BE2C (cell line): Measurements from ENCODE around the gene BCO2. TPM values are rescaled to one million over a fixed set of nuclear protein-coding genes. Genes with fewer than 3 reads are reported as not detected.

Experiments
- DNase-seq: peaks from one replicate; pipeline ENCODE4 v3.0.0-alpha.2; 2020
- H3K27me3 ChIP-seq: fragments of 250-450 bp; sonication (Bioruptor Pico); 2 replicates; pipeline ENCODE4 v1.5.1; 2020; ENCODE audit warnings: mild to moderate bottlenecking
- H3K36me3 ChIP-seq: fragments of 250-450 bp; sonication (Bioruptor Pico); 2 replicates; pipeline ENCODE4 v1.5.1; 2020; ENCODE audit warnings: mild to moderate bottlenecking
- H3K4me1 ChIP-seq: fragments of 250-450 bp; sonication (Bioruptor Pico); 2 replicates; pipeline ENCODE4 v1.5.1; 2020
- H3K4me3 ChIP-seq: 2 replicates; pipeline ENCODE4 v1.5.1; 2011; ENCODE audit warnings: low read depth, low read length
- H3K9me3 ChIP-seq: fragments of 250-450 bp; sonication (Bioruptor Pico); 2 replicates; pipeline ENCODE4 v1.5.1; 2020
- CTCF ChIP-seq: IDR thresholded peaks from 2 replicates; pipeline ENCODE4 v1.5.1; 2012; ENCODE audit warnings: mild to moderate bottlenecking, low read depth, low read length
- polyA plus RNA-seq: library from polyadenylated mRNA; unstranded; fragments of >200 nt; gene quantifications from one replicate; pipeline ENCODE4 v1.2.1, GENCODE V29; 2012; ENCODE audit warnings: low read depth, missing spikeins; ENCODE audit not compliant: insufficient read length, insufficient read depth

The BCO2 gene, protein sequence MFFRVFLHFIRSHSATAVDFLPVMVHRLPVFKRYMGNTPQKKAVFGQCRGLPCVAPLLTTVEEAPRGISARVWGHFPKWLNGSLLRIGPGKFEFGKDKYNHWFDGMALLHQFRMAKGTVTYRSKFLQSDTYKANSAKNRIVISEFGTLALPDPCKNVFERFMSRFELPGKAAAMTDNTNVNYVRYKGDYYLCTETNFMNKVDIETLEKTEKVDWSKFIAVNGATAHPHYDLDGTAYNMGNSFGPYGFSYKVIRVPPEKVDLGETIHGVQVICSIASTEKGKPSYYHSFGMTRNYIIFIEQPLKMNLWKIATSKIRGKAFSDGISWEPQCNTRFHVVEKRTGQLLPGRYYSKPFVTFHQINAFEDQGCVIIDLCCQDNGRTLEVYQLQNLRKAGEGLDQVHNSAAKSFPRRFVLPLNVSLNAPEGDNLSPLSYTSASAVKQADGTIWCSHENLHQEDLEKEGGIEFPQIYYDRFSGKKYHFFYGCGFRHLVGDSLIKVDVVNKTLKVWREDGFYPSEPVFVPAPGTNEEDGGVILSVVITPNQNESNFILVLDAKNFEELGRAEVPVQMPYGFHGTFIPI
- polyA plus RNA-seq, result 4.9 TPM

DNA sequence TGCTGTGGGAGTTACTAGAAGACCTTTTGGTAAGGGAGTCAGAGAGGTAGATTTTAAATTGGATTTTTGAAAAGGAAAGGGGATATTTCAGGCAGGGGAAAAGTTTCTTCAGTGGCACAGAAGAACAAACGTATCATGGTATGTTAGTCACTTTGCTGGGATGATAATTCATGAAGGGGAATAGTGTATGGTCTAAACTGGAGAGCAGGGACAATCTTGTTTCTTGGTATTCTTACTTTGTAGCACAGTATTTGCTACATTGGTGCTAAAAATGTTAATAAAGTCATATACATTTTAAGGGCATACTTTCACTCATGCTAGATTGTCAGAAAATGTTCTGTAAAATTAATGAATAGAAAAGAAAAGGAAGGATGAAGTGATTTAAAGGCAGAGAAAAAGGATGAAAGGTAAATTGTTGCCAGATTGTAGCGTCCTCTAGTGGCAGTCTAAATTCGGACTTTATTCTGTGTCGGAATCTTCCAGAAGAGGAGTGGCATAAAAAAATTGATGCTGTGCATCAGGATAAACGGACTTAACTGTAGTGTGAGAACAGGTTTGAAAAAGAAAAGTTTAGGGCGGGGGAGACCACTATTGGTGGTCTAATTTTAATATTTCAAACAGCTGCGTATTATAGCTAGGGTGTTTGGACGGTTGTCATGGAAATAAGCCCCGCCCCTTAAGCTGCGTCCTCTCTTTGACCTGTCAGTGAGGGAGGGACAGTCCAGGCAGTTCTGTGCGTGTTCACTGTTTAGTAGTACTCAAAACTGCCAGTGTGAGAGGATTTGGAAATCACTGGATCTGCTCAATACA is at the start of gene BCO2:
Gene BCO2, plus strand, starts transcription at position 724 of the 810 bp plus-strand sequence. CDS start 90 bp downstream, outside the sequence.
- H3K4me1 ChIP-seq, result peaks cover 3% of the 10 kb centered on the region; the same call in 1 of the 2 replicates
- peak; percentile 93 for TF ChIP-seq CTCF
- no peaks in the 10 kb centered on the region for H3K27me3 ChIP-seq
- no peaks in the 10 kb centered on the region for H3K36me3 ChIP-seq
- H3K4me3 ChIP-seq, result peak within 1 kb of the TSS; percentile 39
- no peaks in the 10 kb centered on the region for H3K9me3 ChIP-seq
- DNase-seq, result peak; percentile 86

- H3K4me3 ChIP-seq, result no peak overlapping the region
- TF ChIP-seq CTCF, result no peak
- H3K9me3 ChIP-seq, result no peaks in the 10 kb centered on the region
- peaks cover 3% of the 10 kb centered on the region; the same call in 1 of the 2 replicates for H3K4me1 ChIP-seq
- no peaks in the 10 kb centered on the region for H3K27me3 ChIP-seq
- no peak for DNase-seq
- no peaks in the 10 kb centered on the region for H3K36me3 ChIP-seq
Observed at GRCh38 chr11:112127056-112127455, 48.3 kb upstream of the BCO2 start.

DNA sequence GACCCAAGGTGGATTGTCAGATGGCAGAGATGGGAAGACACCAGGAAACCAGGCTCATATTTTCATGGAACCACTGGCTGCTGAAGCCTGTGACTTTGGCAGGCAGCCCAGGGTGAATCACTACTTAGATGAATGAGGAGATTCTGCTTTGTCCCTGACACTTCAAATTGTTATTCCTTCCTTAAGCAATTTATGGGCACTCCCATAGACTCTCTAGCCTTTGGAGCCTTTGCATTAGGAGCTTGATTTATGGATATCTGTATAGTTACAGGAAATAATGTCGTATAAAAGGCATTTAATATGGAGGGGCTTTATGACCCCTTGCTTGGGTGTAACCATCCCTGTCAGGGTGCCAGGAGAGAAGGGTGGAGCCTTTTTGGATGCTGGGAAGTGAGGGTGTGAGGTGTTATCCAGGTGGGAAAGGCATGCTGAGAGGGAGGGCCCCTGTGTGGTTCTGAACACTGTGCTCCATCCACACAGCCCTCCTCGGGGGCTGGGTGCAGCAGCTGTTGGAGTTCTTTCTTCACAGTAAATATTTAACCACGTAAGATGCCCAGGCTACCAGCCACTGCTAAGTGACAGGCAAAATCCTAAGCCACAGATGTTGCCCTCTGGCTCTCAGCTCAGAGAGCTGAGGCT is 46.7 kb upstream of the BCO2 start:
- Histone ChIP-seq H3K27me3 (no peaks in the 10 kb centered on the region), H3K36me3 (no peaks in the 10 kb centered on the region), H3K9me3 (no peaks in the 10 kb centered on the region), H3K4me1 (peaks cover 3% of the 10 kb centered on the region; the same call in 1 of the 2 replicates), H3K4me3 (no peak overlapping the region)
- TF ChIP-seq CTCF, result no peak
- peak; percentile 64 for DNase-seq

DNA sequence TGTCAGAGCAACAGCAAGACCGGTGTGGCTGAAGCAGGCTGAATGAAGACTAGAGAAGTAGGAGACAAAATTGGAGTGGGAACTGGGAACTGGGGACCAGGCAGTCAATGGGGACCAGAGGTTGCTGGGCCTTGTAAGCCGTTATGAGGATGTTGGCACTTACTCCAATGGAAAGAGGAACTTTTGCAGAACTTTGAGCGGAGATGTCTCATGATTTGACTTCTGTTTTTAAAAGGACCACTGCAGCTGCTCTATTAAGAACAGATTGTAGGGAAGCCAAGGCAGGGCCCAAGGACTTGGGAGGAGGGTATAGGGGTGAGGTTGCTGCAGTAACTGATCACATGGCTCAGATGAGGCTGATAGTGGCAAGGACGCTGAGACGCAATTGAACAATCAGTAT is 45.7 kb upstream of the BCO2 start:
- no peaks in the 10 kb centered on the region for H3K27me3 ChIP-seq
- peaks cover 3% of the 10 kb centered on the region; the same call in 1 of the 2 replicates for H3K4me1 ChIP-seq
- no peaks in the 10 kb centered on the region for H3K9me3 ChIP-seq
- DNase-seq, result no peak
- H3K36me3 ChIP-seq, result no peaks in the 10 kb centered on the region
- no peak overlapping the region for H3K4me3 ChIP-seq
- no peak for TF ChIP-seq CTCF

DNA sequence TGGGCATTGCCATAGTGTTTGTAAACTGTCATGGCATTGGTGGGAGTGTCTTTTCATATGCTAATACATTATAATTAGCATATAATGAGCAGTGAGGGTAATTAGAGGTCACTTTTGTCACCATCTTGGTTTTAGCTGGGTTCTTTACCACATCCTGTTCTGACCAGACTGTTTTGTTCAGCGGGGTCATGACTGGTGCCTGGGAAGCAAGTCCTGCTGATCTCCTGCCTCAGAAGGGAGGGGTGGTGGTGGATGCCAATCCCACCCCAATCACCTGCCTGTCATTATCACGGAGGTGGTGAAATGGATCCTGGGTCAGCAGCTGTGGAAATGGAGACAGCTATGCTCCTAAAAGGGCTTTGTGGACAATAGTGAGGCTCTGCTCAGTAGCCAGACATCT is 42.6 kb upstream of the BCO2 start:
- no peak for DNase-seq
- H3K36me3 ChIP-seq, result no peaks in the 10 kb centered on the region
- H3K4me1 ChIP-seq, result peaks cover 3% of the 10 kb centered on the region; the same call in 1 of the 2 replicates
- TF ChIP-seq CTCF, result no peak
- no peaks in the 10 kb centered on the region for H3K9me3 ChIP-seq
- no peak overlapping the region for H3K4me3 ChIP-seq
- H3K27me3 ChIP-seq, result no peaks in the 10 kb centered on the region
